HCT116 (cell line): ENCODE results near the gene SIRT7. TPM values are rescaled to one million over a fixed set of nuclear protein-coding genes. Genes with fewer than 3 reads are reported as not detected.

Source experiments
- ATAC-seq: fragments of 200-7000 bp; cut with Tn5 transposase; 2 replicates; pipeline ENCODE4 v1.9.1; 2020; ENCODE audit warnings: mild to moderate bottlenecking, moderate library complexity
- BruUV-seq: library from RNA; stranded (reverse); fragments of 400-500 nt; replicated peaks from 2 replicates; lab custom pipeline; 2021; lab: Mats Ljungman, UMichigan
- CTCF ChIA-PET: fragments of 300-600 bp; sonication (Branson Sonifier 250); formaldehyde crosslinking; loops from one replicate; lab custom pipeline; 2021; ENCODE audit warnings: antibody characterized with exemption; lab: Charles Lee
- POLR2A ChIA-PET: fragments of 300-600, 350-600 bp; sonication (Branson Sonifier 250); formaldehyde crosslinking; loops from one replicate; lab custom pipeline; 2021; ENCODE audit warnings: antibody characterized with exemption; lab: Charles Lee
- RAD21 ChIA-PET, 2 experiments: fragments of 300-600 bp; sonication (Branson Sonifier 250); formaldehyde crosslinking; loops; one replicate each; lab custom pipeline; 2023; ENCODE audit warnings: low total read pairs in 2 of 2; ENCODE audit not compliant: uncharacterized antibody in 2 of 2, unreplicated experiment in 2 of 2, low non-redundant PET in 1 of 2; lab: Charles Lee
- DNase-seq: peaks from one replicate; pipeline ENCODE4 v3.0.0-alpha.2; 2010; ENCODE audit warnings: low read depth, low spot score
- H2AFZ ChIP-seq: fragments of 200-600 bp; shearing (Covaris generic), sonication (generic); 2 replicates; pipeline ENCODE4 v1.6.1; 2017; ENCODE audit warnings: low read depth, mixed run types, mixed read lengths, antibody characterized with exemption, low read length; ENCODE audit not compliant: poor library complexity, severe bottlenecking
- H3K27ac ChIP-seq: 2 replicates; pipeline ENCODE4 v1.5.1; 2012; ENCODE audit warnings: low read depth, low read length
- H3K27me3 ChIP-seq: fragments of 200-600 bp; sonication (generic); 2 replicates; pipeline ENCODE4 v1.6.1; 2016; ENCODE audit warnings: mixed run types, low read length, mixed read lengths; ENCODE audit not compliant: insufficient read depth
- H3K36me3 ChIP-seq, 2 experiments: fragments of 200-500 bp in 1 of 2; fragments of 200-600 bp in 1 of 2; sonication (Bioruptor generic) in 1 of 2; sonication (generic) in 1 of 2; 2 replicates each; pipeline versions ENCODE4 v1.5.1 to v1.6.1; 2014 to 2016; ENCODE audit warnings: low read length in 2 of 2, inconsistent platforms in 1 of 2, mixed read lengths in 1 of 2, mixed run types in 1 of 2; ENCODE audit not compliant: insufficient read depth in 2 of 2, control insufficient read depth in 1 of 2
- H3K4me1 ChIP-seq, 2 experiments: fragments of 200-600 bp in 1 of 2; sonication (generic) in 1 of 2; 2 replicates each; pipeline versions ENCODE4 v1.5.1 to v1.6.1; 2012 to 2017; ENCODE audit warnings: low read length in 2 of 2, inconsistent platforms in 1 of 2, mild to moderate bottlenecking in 1 of 2, mixed read lengths in 1 of 2, mixed run types in 1 of 2, moderate library complexity in 1 of 2; ENCODE audit not compliant: insufficient read depth in 2 of 2, control insufficient read depth in 1 of 2
- H3K4me2 ChIP-seq: fragments of 200-600 bp; sonication (generic); 2 replicates; pipeline ENCODE4 v1.6.1; 2017; ENCODE audit warnings: mixed run types, low read length, mixed read lengths
- H3K4me3 ChIP-seq, 2 experiments: fragments of 200-600 bp in 1 of 2; sonication (generic) in 1 of 2; replicated peaks in 1 of 2; 2 replicates each; pipeline ENCODE4 v1.5.1; 2011 to 2016; ENCODE audit warnings: low read length in 2 of 2, control low read depth in 1 of 2, low read depth in 1 of 2, mild to moderate bottlenecking in 1 of 2, mixed read lengths in 1 of 2, mixed run types in 1 of 2
- H3K79me2 ChIP-seq: fragments of 200-600 bp; sonication (generic); 2 replicates; pipeline ENCODE4 v1.6.1; 2017; ENCODE audit warnings: mild to moderate bottlenecking, mixed run types, low read length, moderate library complexity, mixed read lengths; ENCODE audit not compliant: insufficient read depth
- H3K9ac ChIP-seq: fragments of 200-600 bp; sonication (generic); 2 replicates; pipeline ENCODE4 v1.6.1; 2016; ENCODE audit warnings: low read length, mixed read lengths
- H3K9me2 ChIP-seq: fragments of 200-600 bp; sonication (generic), shearing (Covaris generic); 2 replicates; pipeline ENCODE4 v1.6.1; 2017; ENCODE audit warnings: mixed run types, mild to moderate bottlenecking, moderate library complexity; ENCODE audit not compliant: insufficient read depth
- H3K9me3 ChIP-seq, 2 experiments: fragments of 200-500 bp in 1 of 2; fragments of 200-600 bp in 1 of 2; sonication (Bioruptor generic) in 1 of 2; sonication (generic) in 1 of 2; 2 replicates each; pipeline ENCODE4 v1.6.1; 2014 to 2017; ENCODE audit warnings: low read length in 2 of 2, mixed read lengths in 2 of 2, inconsistent platforms in 1 of 2, low read depth in 1 of 2, mild to moderate bottlenecking in 1 of 2, mixed run types in 1 of 2, moderate library complexity in 1 of 2; ENCODE audit not compliant: control insufficient read depth in 1 of 2, insufficient read depth in 1 of 2
- H4K20me1 ChIP-seq: fragments of 200-600 bp; sonication (generic), shearing (Covaris generic); 2 replicates; pipeline ENCODE4 v1.6.1; 2017; ENCODE audit warnings: mixed run types, mild to moderate bottlenecking, moderate library complexity; ENCODE audit not compliant: insufficient read depth
- ATF3 ChIP-seq: IDR thresholded peaks from 2 replicates; pipeline ENCODE4 v1.6.1; 2012
- EGR1 ChIP-seq: IDR thresholded peaks from 2 replicates; pipeline ENCODE4 v1.6.1; 2012; ENCODE audit warnings: low read depth
- EZH2 ChIP-seq: fragments of 200-600 bp; sonication (generic); IDR thresholded peaks from 2 replicates; pipeline ENCODE4 v1.6.1; 2017; ENCODE audit warnings: antibody characterized with exemption, mixed run types
- EZH2phosphoT487 ChIP-seq: fragments of 200-600 bp; IDR thresholded peaks from 2 replicates; pipeline ENCODE4 v1.6.1; 2018; ENCODE audit warnings: antibody characterized with exemption, borderline replicate concordance
- FOSL1 ChIP-seq: IDR thresholded peaks from 2 replicates; pipeline ENCODE4 v1.6.1; 2012; ENCODE audit warnings: low read depth
- POLR2A ChIP-seq: IDR thresholded peaks from 2 replicates; pipeline ENCODE4 v1.7.0; 2011; ENCODE audit warnings: borderline replicate concordance; ENCODE audit not compliant: insufficient read depth, insufficient read length; ENCODE audit errors: extremely low read depth
- REST ChIP-seq: IDR thresholded peaks from 2 replicates; pipeline ENCODE4 v1.6.1; 2012; ENCODE audit warnings: low read depth
- SIN3A ChIP-seq: IDR thresholded peaks from 2 replicates; pipeline ENCODE4 v1.6.1; 2012; ENCODE audit warnings: low read depth
- SP1 ChIP-seq: IDR thresholded peaks from 2 replicates; pipeline ENCODE4 v1.6.1; 2012; ENCODE audit warnings: low read depth
- SRF ChIP-seq: IDR thresholded peaks from 2 replicates; pipeline ENCODE4 v1.6.1; 2012; ENCODE audit warnings: low read depth
- TCF7L2 ChIP-seq: IDR thresholded peaks from 2 replicates; pipeline ENCODE4 v1.7.0; 2011; ENCODE audit warnings: borderline replicate concordance, inconsistent platforms; ENCODE audit not compliant: insufficient read depth, insufficient read length; ENCODE audit errors: extremely low read depth
- YY1 ChIP-seq: IDR thresholded peaks from 2 replicates; pipeline ENCODE4 v1.6.1; 2011; ENCODE audit warnings: low read length, low read depth, moderate library complexity, mild to moderate bottlenecking; ENCODE audit not compliant: insufficient replicate concordance; ENCODE audit errors: extremely low read depth
- ZNF274 ChIP-seq: fragments of 200-500 bp; sonication (Bioruptor generic); IDR thresholded peaks from 2 replicates; pipeline ENCODE4 v1.6.1; 2014; ENCODE audit warnings: mild to moderate bottlenecking, low read depth, low read length, inconsistent platforms
- intact Hi-C: fragments of 100-400 bp; cut with micrococcal nuclease; formaldehyde crosslinking; loops from 2 replicates; pipeline ENCODE4 v1.10.0; 2022
- total RNA-seq: library from RNA; stranded (reverse); gene quantifications from one replicate; pipeline ENCODE4 v1.2.1, GENCODE V29; 2021; ENCODE audit not compliant: unreplicated experiment

SIRT7 gene
- total RNA-seq, 1 experiment from 2014 or later, result 62.6 TPM

- ChIA-PET POLR2A (interaction anchor here (2.6 kb wide), 1 partner anchor 72 kb away, joined by 6 read pairs; the partner anchor contains the start of genes CENPX and LRRC45), CTCF (interaction anchor here (2.0 kb wide), 1 partner anchor 9 kb away, joined by 7 read pairs; no protein-coding TSS in a partner anchor)
- no peak for ATAC-seq
Observed at GRCh38 chr17:81950501-81950900, 32.5 kb upstream of the SIRT7 start.

GRCh38 chr17:81948635-81949378 lies 30.8 kb upstream of the SIRT7 start:
- no peak overlapping the region for H2AFZ ChIP-seq
- H3K9me2 ChIP-seq, result no peaks in the 10 kb centered on the region
- H3K27me3 ChIP-seq, result no peaks in the 10 kb centered on the region
- peaks cover 0 to 10% of the 10 kb centered on the region in 2 experiments; a peak in 1 of 4 replicates for H3K4me1 ChIP-seq
- POLR2A ChIA-PET, result no interaction called here
- no peak for ATAC-seq
- H3K79me2 ChIP-seq, result no peaks in the 10 kb centered on the region
- no peak overlapping the region for H3K4me3 ChIP-seq
- H3K36me3 ChIP-seq, result no peaks in the 10 kb centered on the region
- no peaks in the 10 kb centered on the region for H3K9me3 ChIP-seq
- H4K20me1 ChIP-seq, result no peaks in the 10 kb centered on the region
- DNase-seq, result no peak
- no peak overlapping the region for H3K9ac ChIP-seq
- RAD21 ChIA-PET, result no interaction called here
- CTCF ChIA-PET, result no interaction called here
- H3K4me2 ChIP-seq, result no peak overlapping the region
- intact Hi-C loops, result no loop called here
- H3K27ac ChIP-seq, result no peak overlapping the region
- no TSS peak for BruUV-seq
- TF ChIP-seq POLR2A (no peak), YY1 (no peak), SRF (no peak), REST (no peak), FOSL1 (no peak), SP1 (no peak), TCF7L2 (no peak), EZH2phosphoT487 (no peak), EZH2 (no peak), ATF3 (no peak), EGR1 (no peak), ZNF274 (no peak)

More at GRCh38 chr17:81950501-81950900, 32.5 kb upstream of the SIRT7 start:
- Histone ChIP-seq H3K9ac (no peak overlapping the region), H3K9me2 (no peaks in the 10 kb centered on the region), H3K4me3 (no peak overlapping the region), H3K4me1 (peaks cover 0 to 13% of the 10 kb centered on the region in 2 experiments; a peak in 1 of 4 replicates), H2AFZ (no peak overlapping the region), H4K20me1 (no peaks in the 10 kb centered on the region), H3K27me3 (no peaks in the 10 kb centered on the region), H3K9me3 (no peaks in the 10 kb centered on the region), H3K4me2 (no peak overlapping the region), H3K36me3 (no peaks in the 10 kb centered on the region), H3K79me2 (no peaks in the 10 kb centered on the region), H3K27ac (no peak overlapping the region)
- intact Hi-C loops, result no loop called here
- RAD21 ChIA-PET, result no interaction called here
- BruUV-seq, result no TSS peak
- no peak for DNase-seq
- TF ChIP-seq SIN3A, result no peak
- TF ChIP-seq SP1, result no peak
- no peak for TF ChIP-seq SRF
- no peak for TF ChIP-seq TCF7L2
